ENCODE measurements around the gene IL1R2. TPM values are rescaled to one million over a fixed set of nuclear protein-coding genes. Genes with fewer than 3 reads are reported as not detected.

Gene IL1R2
- total and polyA plus RNA-seq, 2 of the 13 experiments (the other 11 are each of a cell fraction or from before 2014, with no cell fraction given): 3.6 to 7.3 TPM

DNA sequence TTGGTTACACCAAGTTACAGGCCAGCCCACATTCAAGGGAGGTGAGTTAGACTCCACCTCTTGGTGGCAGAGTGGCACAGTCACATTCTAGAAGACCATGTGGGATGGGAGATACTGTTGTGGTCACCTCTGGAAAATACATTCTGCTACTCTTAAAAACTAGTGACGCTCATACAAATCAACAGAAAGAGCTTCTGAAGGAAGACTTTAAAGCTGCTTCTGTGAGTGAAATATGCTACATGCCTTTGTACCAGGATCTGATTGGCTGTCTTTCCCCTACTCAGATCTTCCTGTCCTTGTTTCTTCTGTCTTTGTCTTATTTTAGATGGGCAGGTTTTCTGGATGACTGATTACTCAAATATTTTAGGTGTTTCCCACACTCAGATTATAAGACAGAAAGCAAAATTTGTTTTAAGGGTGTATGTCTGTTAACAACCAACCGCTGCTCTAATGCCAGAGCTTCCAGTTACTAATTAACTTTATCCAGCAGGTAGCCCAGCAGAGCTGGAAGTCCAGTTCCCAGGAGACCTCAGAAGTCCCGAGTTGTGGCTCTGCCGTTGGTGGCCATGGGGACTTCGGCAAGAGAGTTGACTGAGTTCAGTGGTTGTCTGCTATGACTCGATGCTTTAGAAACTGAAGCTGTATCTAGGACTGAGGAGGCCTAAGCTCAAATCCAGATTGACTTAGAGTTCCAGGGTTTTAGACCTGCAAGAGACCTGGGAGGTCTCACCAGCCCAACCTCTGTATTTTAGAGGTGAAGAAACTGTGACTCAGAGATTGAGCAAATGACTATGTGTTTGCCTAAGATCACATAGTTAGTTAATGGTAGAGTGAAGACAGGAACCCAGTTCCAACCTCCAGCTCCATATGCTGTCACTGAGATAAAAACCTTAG, 7.4 kb downstream of the IL1R2 start (continued):
- no peak for TF ChIP-seq CHCHD3 (CRISPR knock-in tag; IDR thresholded peaks at IDR 0.05)
- TF ChIP-seq ZKSCAN8 (CRISPR knock-in tag; IDR thresholded peaks at IDR 0.05; ENCODE audit: borderline replicate concordance): peak; percentile 73
- no peak for TF ChIP-seq RELA (CRISPR knock-in tag; IDR thresholded peaks at IDR 0.05)
- no peak for TF ChIP-seq PCBP1 (IDR thresholded peaks at IDR 0.05; ENCODE audit: borderline replicate concordance, low read depth, low read length)
- TF ChIP-seq, protein P1, sequence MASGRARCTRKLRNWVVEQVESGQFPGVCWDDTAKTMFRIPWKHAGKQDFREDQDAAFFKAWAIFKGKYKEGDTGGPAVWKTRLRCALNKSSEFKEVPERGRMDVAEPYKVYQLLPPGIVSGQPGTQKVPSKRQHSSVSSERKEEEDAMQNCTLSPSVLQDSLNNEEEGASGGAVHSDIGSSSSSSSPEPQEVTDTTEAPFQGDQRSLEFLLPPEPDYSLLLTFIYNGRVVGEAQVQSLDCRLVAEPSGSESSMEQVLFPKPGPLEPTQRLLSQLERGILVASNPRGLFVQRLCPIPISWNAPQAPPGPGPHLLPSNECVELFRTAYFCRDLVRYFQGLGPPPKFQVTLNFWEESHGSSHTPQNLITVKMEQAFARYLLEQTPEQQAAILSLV (CRISPR knock-in tag; IDR thresholded peaks at IDR 0.05; ENCODE audit: borderline replicate concordance): no peak
- no peak for TF ChIP-seq JUNB (CRISPR knock-in tag; IDR thresholded peaks at IDR 0.05; ENCODE audit: borderline replicate concordance)
- no peak for TF ChIP-seq ZFY (CRISPR knock-in tag; IDR thresholded peaks at IDR 0.05)
- no peak for TF ChIP-seq PRMT3 (CRISPR knock-in tag; IDR thresholded peaks at IDR 0.05; ENCODE audit: borderline replicate concordance, low read depth)
- TF ChIP-seq, protein P2, sequence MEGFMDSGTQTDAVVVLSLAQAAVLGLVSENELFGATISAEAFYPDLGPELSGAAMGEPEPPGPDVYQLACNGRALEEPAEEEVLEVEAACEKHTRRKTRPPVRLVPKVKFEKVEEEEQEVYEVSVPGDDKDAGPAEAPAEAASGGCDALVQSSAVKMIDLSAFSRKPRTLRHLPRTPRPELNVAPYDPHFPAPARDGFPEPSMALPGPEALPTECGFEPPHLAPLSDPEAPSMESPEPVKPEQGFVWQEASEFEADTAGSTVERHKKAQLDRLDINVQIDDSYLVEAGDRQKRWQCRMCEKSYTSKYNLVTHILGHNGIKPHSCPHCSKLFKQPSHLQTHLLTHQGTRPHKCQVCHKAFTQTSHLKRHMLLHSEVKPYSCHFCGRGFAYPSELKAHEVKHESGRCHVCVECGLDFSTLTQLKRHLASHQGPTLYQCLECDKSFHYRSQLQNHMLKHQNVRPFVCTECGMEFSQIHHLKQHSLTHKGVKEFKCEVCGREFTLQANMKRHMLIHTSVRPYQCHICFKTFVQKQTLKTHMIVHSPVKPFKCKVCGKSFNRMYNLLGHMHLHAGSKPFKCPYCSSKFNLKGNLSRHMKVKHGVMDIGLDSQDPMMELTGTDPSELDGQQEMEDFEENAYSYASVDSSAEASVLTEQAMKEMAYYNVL (CRISPR knock-in tag; IDR thresholded peaks at IDR 0.05; ENCODE audit: borderline replicate concordance): 0 out of 2 replicates have a peak, but pooled peaks have one; percentile 50
- TF ChIP-seq ZNF550 (CRISPR knock-in tag; IDR thresholded peaks at IDR 0.05; ENCODE audit: borderline replicate concordance): no peak
- no peak for TF ChIP-seq ZNF224 (CRISPR knock-in tag; IDR thresholded peaks at IDR 0.05)
- no peak for TF ChIP-seq ZNF703 (CRISPR knock-in tag; IDR thresholded peaks at IDR 0.05; ENCODE audit: borderline replicate concordance)
- TF ChIP-seq, protein P3, sequence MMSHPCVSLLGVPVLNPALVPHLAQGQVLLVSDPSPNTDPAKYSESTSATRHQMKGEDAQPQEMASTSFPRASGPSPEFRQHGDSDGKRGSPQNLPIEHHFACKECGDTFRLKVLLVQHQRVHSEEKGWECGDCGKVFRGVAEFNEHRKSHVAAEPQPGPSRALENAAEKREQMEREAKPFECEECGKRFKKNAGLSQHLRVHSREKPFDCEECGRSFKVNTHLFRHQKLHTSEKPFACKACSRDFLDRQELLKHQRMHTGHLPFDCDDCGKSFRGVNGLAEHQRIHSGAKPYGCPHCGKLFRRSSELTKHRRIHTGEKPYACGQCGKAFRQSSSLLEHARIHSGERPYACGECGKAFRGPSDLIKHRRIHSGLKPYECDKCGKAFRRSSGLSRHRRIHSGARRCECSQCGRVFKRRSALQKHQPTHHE (CRISPR knock-in tag; IDR thresholded peaks at IDR 0.05; ENCODE audit: borderline replicate concordance): no peak
- TF ChIP-seq, protein P4, sequence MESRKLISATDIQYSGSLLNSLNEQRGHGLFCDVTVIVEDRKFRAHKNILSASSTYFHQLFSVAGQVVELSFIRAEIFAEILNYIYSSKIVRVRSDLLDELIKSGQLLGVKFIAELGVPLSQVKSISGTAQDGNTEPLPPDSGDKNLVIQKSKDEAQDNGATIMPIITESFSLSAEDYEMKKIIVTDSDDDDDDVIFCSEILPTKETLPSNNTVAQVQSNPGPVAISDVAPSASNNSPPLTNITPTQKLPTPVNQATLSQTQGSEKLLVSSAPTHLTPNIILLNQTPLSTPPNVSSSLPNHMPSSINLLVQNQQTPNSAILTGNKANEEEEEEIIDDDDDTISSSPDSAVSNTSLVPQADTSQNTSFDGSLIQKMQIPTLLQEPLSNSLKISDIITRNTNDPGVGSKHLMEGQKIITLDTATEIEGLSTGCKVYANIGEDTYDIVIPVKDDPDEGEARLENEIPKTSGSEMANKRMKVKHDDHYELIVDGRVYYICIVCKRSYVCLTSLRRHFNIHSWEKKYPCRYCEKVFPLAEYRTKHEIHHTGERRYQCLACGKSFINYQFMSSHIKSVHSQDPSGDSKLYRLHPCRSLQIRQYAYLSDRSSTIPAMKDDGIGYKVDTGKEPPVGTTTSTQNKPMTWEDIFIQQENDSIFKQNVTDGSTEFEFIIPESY (CRISPR knock-in tag; IDR thresholded peaks at IDR 0.05): 0 out of 2 replicates have a peak, but pooled peaks have one; percentile 46
- TF ChIP-seq PHF8 (CRISPR knock-in tag; IDR thresholded peaks at IDR 0.05): peak; percentile 41; the same call in 1 of the 2 replicates
- TF ChIP-seq ATAD3A (CRISPR knock-in tag; IDR thresholded peaks at IDR 0.05): no peak
- peak; percentile 15; the same call in 1 of the 2 replicates for TF ChIP-seq RAD21 (CRISPR knock-in tag; IDR thresholded peaks at IDR 0.05)
- TF ChIP-seq ZNF577 (CRISPR knock-in tag; IDR thresholded peaks at IDR 0.05; ENCODE audit: borderline replicate concordance, low read depth): no peak
- TF ChIP-seq, protein P5, sequence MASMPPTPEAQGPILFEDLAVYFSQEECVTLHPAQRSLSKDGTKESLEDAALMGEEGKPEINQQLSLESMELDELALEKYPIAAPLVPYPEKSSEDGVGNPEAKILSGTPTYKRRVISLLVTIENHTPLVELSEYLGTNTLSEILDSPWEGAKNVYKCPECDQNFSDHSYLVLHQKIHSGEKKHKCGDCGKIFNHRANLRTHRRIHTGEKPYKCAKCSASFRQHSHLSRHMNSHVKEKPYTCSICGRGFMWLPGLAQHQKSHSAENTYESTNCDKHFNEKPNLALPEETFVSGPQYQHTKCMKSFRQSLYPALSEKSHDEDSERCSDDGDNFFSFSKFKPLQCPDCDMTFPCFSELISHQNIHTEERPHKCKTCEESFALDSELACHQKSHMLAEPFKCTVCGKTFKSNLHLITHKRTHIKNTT (CRISPR knock-in tag; IDR thresholded peaks at IDR 0.05): no peak
- no peak for TF ChIP-seq ZKSCAN5 (CRISPR knock-in tag; IDR thresholded peaks at IDR 0.05)
- peak; percentile 40; the same call in 1 of the 2 replicates for TF ChIP-seq HDAC1 (CRISPR knock-in tag; IDR thresholded peaks at IDR 0.05)
- TF ChIP-seq CEBPG (CRISPR knock-in tag; IDR thresholded peaks at IDR 0.05): peak; percentile 89
